ENCODE measurements around the gene SCNN1G. TPM values are rescaled to one million over a fixed set of nuclear protein-coding genes. Genes with fewer than 3 reads are reported as not detected.

Gene SCNN1G
- total and polyA plus RNA-seq, 3 experiments from 2014 or later: not detected

Other genes starting within 250 kb of the SCNN1G start
- gene USP31, start 33.3 kb upstream of the SCNN1G start, total RNA-seq: 1 to 10 TPM; 8.2 to 9.7 TPM
- 0.87 TPM for gene USP31, start 33.3 kb upstream of the SCNN1G start, polyA plus RNA-seq
- not detected for gene SCNN1B, start 119.6 kb downstream of the SCNN1G start, total RNA-seq
- gene SCNN1B, start 119.6 kb downstream of the SCNN1G start, polyA plus RNA-seq: not detected